Stimulated activated CD4-positive, alpha-beta T cell treated with anti-CD3 and anti-CD28 coated beads, TNF-alpha, amount 100 ng/mL, for 1 hour (primary cell): ENCODE results near the gene DNAJC18.
A peak's percentile ranks its signal among the peaks of the same experiment; 100 is the strongest.
"Not testable (repeated sequence)": the region's sequence is repeated elsewhere in the genome, so short reads cannot be mapped to it uniquely, and the experiment has no call there.

Source experiments
- DNase-seq, 3 donors: peaks; one replicate each; pipeline ENCODE4 v3.0.0-alpha.2; 2020; ENCODE audit warnings: low read depth in 3 of 3, low spot score in 1 of 3

Gene DNAJC18

GRCh38 chr5:139461176-139461575 lies 21.9 kb upstream of the DNAJC18 start:
- DNase-seq = no peak

GRCh38 chr5:139460455-139460854 lies 21.1 kb upstream of the DNAJC18 start:
- DNase-seq = no peak

- DNase-seq = no peak
Observed at GRCh38 chr5:139459451-139459934, 20.2 kb upstream of the DNAJC18 start.

GRCh38 chr5:139458580-139459407 lies 19.5 kb upstream of the DNAJC18 start:
- DNase-seq = peak; percentile 40 to 60 (median 53)

GRCh38 chr5:139457653-139458306 lies 18.5 kb upstream of the DNAJC18 start:
- DNase-seq = no peak

GRCh38 chr5:139457241-139457640 lies 17.9 kb upstream of the DNAJC18 start:
- DNase-seq = no peak

GRCh38 chr5:139456776-139457175 lies 17.5 kb upstream of the DNAJC18 start:
- no peak for DNase-seq

GRCh38 chr5:139454568-139455290 lies 15.4 kb upstream of the DNAJC18 start:
- no peak for DNase-seq

GRCh38 chr5:139453683-139454567 lies 14.6 kb upstream of the DNAJC18 start:
- DNase-seq = no peak

- DNase-seq = no peak
Observed at GRCh38 chr5:139451878-139452660, 12.7 kb upstream of the DNAJC18 start.

GRCh38 chr5:139451176-139451575 lies 11.9 kb upstream of the DNAJC18 start:
- DNase-seq = no peak

GRCh38 chr5:139446956-139447779 lies 7.8 kb upstream of the DNAJC18 start:
- DNase-seq = no peak

- DNase-seq = no peak
Observed at GRCh38 chr5:139445325-139446170, 6.2 kb upstream of the DNAJC18 start.

- no peak for DNase-seq
Observed at GRCh38 chr5:139443831-139444453, 4.6 kb upstream of the DNAJC18 start.

GRCh38 chr5:139440416-139440815 lies 1.1 kb upstream of the DNAJC18 start:
- DNase-seq = not testable (repeated sequence)

GRCh38 chr5:139438707-139439012 lies 665 bp downstream of the DNAJC18 start:
- DNase-seq = no peak

- DNase-seq = no peak
Observed at GRCh38 chr5:139435676-139436075, 3.6 kb downstream of the DNAJC18 start.

- DNase-seq = no peak
Observed at GRCh38 chr5:139431706-139432105, 7.6 kb downstream of the DNAJC18 start.
